ENCODE data around the gene SYN1.

SYN1 gene

GRCh38 chrX:47597222-47597621 is 22.4 kb downstream of the SYN1 start:
- no peak for DNase-seq (ENCODE audit: low read depth in 2 of 2)

GRCh38 chrX:47596256-47596655 is 23.4 kb downstream of the SYN1 start:
- no peak for DNase-seq (ENCODE audit: low read depth in 2 of 2)

GRCh38 chrX:47595716-47596251 is 23.9 kb downstream of the SYN1 start:
- DNase-seq (ENCODE audit: low read depth in 2 of 2) = no peak

GRCh38 chrX:47593522-47593921 is 26.1 kb downstream of the SYN1 start:
- DNase-seq (ENCODE audit: low read depth in 2 of 2) = no peak

- DNase-seq (ENCODE audit: low read depth in 2 of 2) = no peak
Measured at GRCh38 chrX:47590984-47591383, 28.7 kb downstream of the SYN1 start.

- DNase-seq (ENCODE audit: low read depth in 2 of 2) = no peak
Measured at GRCh38 chrX:47587906-47588735, 31.5 kb downstream of the SYN1 start.

GRCh38 chrX:47587091-47587891 is 32.4 kb downstream of the SYN1 start:
- DNase-seq (ENCODE audit: low read depth in 2 of 2) = no peak

- DNase-seq (ENCODE audit: low read depth in 2 of 2) = no peak
Measured at GRCh38 chrX:47586043-47586787, 33.4 kb downstream of the SYN1 start.

- DNase-seq (ENCODE audit: low read depth in 2 of 2) = no peak
Measured at GRCh38 chrX:47585273-47585672, 34.4 kb downstream of the SYN1 start.

GRCh38 chrX:47584714-47585113 is 34.9 kb downstream of the SYN1 start:
- DNase-seq (ENCODE audit: low read depth in 2 of 2) = no peak

- no peak for DNase-seq (ENCODE audit: low read depth in 2 of 2)
Measured at GRCh38 chrX:47583240-47583861, 36.3 kb downstream of the SYN1 start.

- DNase-seq (ENCODE audit: low read depth in 2 of 2) = peak; percentile 64 to 80
Measured at GRCh38 chrX:47581731-47582647, 37.7 kb downstream of the SYN1 start, which contains the start of gene TIMP1. TIMP1 (plus strand) TSS chrX:47582436; CDS start chrX:47583416, 980 bp downstream.

GRCh38 chrX:47579537-47579936 is 40.1 kb downstream of the SYN1 start:
- DNase-seq (ENCODE audit: low read depth in 2 of 2) = peak in 1 of 2 donors; percentile 17

- no peak for DNase-seq (ENCODE audit: low read depth in 2 of 2)
Measured at GRCh38 chrX:47578692-47579091, 41.0 kb downstream of the SYN1 start.

- no peak for DNase-seq (ENCODE audit: low read depth in 2 of 2)
Measured at GRCh38 chrX:47577901-47578300, 41.8 kb downstream of the SYN1 start.

- DNase-seq (ENCODE audit: low read depth in 2 of 2) = no peak
Measured at GRCh38 chrX:47577424-47577823, 42.2 kb downstream of the SYN1 start.

GRCh38 chrX:47576021-47576898 is 43.4 kb downstream of the SYN1 start:
- no peak for DNase-seq (ENCODE audit: low read depth in 2 of 2)

GRCh38 chrX:47574547-47575301 is 44.9 kb downstream of the SYN1 start:
- DNase-seq (ENCODE audit: low read depth in 2 of 2) = no peak
